Airway epithelial cell (primary cell): Measurements from ENCODE around the gene DLGAP5. TPM values are rescaled to one million over a fixed set of nuclear protein-coding genes. Genes with fewer than 3 reads are reported as not detected.

Source experiments
- total RNA-seq: library from RNA; depleted of rRNA; stranded (reverse); fragments of >200 nt; gene quantifications from 2 replicates; pipeline ENCODE4 v1.2.3, GENCODE V29; 2015

The DLGAP5 gene
- 23.9 and 31.0 TPM in 2 replicates for total RNA-seq

GRCh38 chr14:55191203-55192053, at the start of gene DLGAP5:
DLGAP5 (minus strand) TSS chr14:55191585; CDS start chr14:55189179, 2,406 bp downstream.

GRCh38 chr14:55129086-55129427, 62.3 kb downstream of the DLGAP5 start, which contains the start of gene LGALS3:
LGALS3 (plus strand) TSS chr14:55129252; CDS start chr14:55137374, 8,122 bp downstream.

Other genes starting within 250 kb of the DLGAP5 start
- gene WDHD1, start 164.5 kb downstream of the DLGAP5 start, total RNA-seq = 12.5 and 14.5 TPM in 2 replicates
- gene SOCS4, start 164.3 kb downstream of the DLGAP5 start, total RNA-seq = 6.5 and 9.6 TPM in 2 replicates
- 76.0 and 115 TPM in 2 replicates for gene MAPK1IP1L, start 139.9 kb downstream of the DLGAP5 start, total RNA-seq
- gene LGALS3, start 62.3 kb downstream of the DLGAP5 start, total RNA-seq = 260 and 307 TPM in 2 replicates
- gene FBXO34, start 79.8 kb upstream of the DLGAP5 start, total RNA-seq = 11.4 and 14.1 TPM in 2 replicates
- 3.7 and 4.2 TPM in 2 replicates for gene ATG14, start 220.2 kb upstream of the DLGAP5 start, total RNA-seq
- not detected in 2 replicates for gene TBPL2, start 249.0 kb upstream of the DLGAP5 start, total RNA-seq